Kidney (tissue), 14 donors: ENCODE measurements around the gene PUS3. TPM values are rescaled to one million over a fixed set of nuclear protein-coding genes. Genes with fewer than 3 reads are reported as not detected.

ENCODE experiments used
- DNase-seq, 5 donors: peaks; one replicate each; pipeline ENCODE4 v3.0.0-alpha.2; 2013 to 2020
- FAIRE-seq: peaks from 2 replicates; lab custom pipeline; 2012; peaks lifted over from hg19 to GRCh38; lab: Jason Lieb, UNC
- H3K27ac ChIP-seq, 2 donors: one replicate each; pipeline ENCODE4 v1.7.0; 2013; ENCODE audit warnings: low read depth in 2 of 2, low read length in 2 of 2, inconsistent platforms in 1 of 2
- H3K27me3 ChIP-seq: one replicate; pipeline ENCODE4 v1.7.1; 2013; ENCODE audit warnings: low read length, inconsistent platforms; ENCODE audit not compliant: control insufficient read depth, insufficient read depth
- H3K36me3 ChIP-seq, 3 donors: one replicate each; pipeline versions ENCODE4 v1.7.0 to v1.7.1; 2013; ENCODE audit warnings: low read length in 3 of 3, control low read depth in 1 of 3, inconsistent platforms in 1 of 3; ENCODE audit not compliant: insufficient read depth in 3 of 3, control insufficient read depth in 2 of 3
- H3K4me1 ChIP-seq, 3 donors: one replicate each; pipeline versions ENCODE4 v1.7.0 to v1.7.1; 2013; ENCODE audit warnings: low read length in 3 of 3, inconsistent platforms in 1 of 3, low read depth in 1 of 3; ENCODE audit not compliant: control insufficient read depth in 2 of 3, insufficient read depth in 2 of 3
- H3K4me3 ChIP-seq, 3 donors: one replicate each; pipeline versions ENCODE4 v1.7.0 to v1.8.1; 2013; ENCODE audit warnings: low read length in 3 of 3, control low read depth in 1 of 3, inconsistent platforms in 1 of 3
- H3K9ac ChIP-seq, 3 donors: one replicate each; pipeline versions ENCODE4 v1.7.0 to v1.7.1; 2013; ENCODE audit warnings: low read length in 3 of 3, control low read depth in 1 of 3, inconsistent platforms in 1 of 3
- H3K9me3 ChIP-seq, 3 donors: one replicate each; pipeline versions ENCODE4 v1.7.0 to v1.7.1; 2013; ENCODE audit warnings: low read length in 3 of 3, control low read depth in 1 of 3, inconsistent platforms in 1 of 3; ENCODE audit not compliant: control insufficient read depth in 2 of 3, insufficient read depth in 1 of 3
- intact Hi-C: fragments of 100-400 bp; cut with DNase I; formaldehyde crosslinking; loops from one replicate; pipeline ENCODE4 v1.11.1; 2022
- polyA plus RNA-seq: library from polyadenylated mRNA; stranded (reverse); fragments of 350-450 nt; fragmentation: Illumina TruSeq; extraction: RNeasy Lipid Tissue Mini Kit (QIAGEN cat#74804); gene quantifications from one replicate; pipeline ENCODE4 v1.2.3, GENCODE V29; 2014; ENCODE audit warnings: low read depth, low replicate concordance; ENCODE audit not compliant: insufficient read depth
- total RNA-seq: library from RNA; stranded (reverse); fragmentation: NEBNext Ultra II Directional; extraction: Animal tissue kit (Norgen Biotek cat#: 25700); gene quantifications from one replicate; pipeline ENCODE4 v1.2.1, GENCODE V29; 2021
- TF ChIP-seq, protein P1 (sequence below): IDR thresholded peaks from 3 replicates; pipeline ENCODE4 v1.5.1; 2012; ENCODE audit warnings: mild to moderate bottlenecking, moderate library complexity, borderline replicate concordance; ENCODE audit not compliant: insufficient read depth; ENCODE audit errors: extremely low read depth
- donor health status: control.
- donor health status: control.
- donor health status: control.
- donor health status: control.
- donor health status: control.
- donor health status: DM: yes; HTN: yes; CAD: no.
- donor health status: Normal renal cell carcinoma (clear cell type).

The PUS3 gene
- total and polyA plus RNA-seq, 2 donors from 2014 or later = 9.4 to 9.9 TPM

DNA sequence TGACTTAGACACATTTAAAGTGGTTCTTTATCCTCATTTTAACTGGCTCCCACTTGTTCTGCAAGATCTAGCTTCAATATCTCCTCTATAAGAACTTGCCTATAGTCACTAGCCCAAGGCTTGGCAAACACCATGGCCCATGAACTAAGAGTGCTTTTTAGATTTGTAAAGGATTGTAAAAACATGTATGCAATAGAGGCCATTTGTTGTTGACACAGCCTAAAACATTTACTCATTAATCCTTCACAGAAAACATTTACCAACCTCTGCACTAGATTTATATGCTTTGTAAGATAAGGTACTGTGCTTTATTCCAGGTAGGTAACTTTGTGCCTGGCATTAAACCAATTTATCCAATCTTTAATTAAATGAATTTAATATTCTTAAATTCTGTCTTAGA is 10.0 kb downstream of the PUS3 start:
- intact Hi-C loops = no loop called here
- FAIRE-seq (no peak), DNase-seq (no peak)
- TF ChIP-seq, protein P1, sequence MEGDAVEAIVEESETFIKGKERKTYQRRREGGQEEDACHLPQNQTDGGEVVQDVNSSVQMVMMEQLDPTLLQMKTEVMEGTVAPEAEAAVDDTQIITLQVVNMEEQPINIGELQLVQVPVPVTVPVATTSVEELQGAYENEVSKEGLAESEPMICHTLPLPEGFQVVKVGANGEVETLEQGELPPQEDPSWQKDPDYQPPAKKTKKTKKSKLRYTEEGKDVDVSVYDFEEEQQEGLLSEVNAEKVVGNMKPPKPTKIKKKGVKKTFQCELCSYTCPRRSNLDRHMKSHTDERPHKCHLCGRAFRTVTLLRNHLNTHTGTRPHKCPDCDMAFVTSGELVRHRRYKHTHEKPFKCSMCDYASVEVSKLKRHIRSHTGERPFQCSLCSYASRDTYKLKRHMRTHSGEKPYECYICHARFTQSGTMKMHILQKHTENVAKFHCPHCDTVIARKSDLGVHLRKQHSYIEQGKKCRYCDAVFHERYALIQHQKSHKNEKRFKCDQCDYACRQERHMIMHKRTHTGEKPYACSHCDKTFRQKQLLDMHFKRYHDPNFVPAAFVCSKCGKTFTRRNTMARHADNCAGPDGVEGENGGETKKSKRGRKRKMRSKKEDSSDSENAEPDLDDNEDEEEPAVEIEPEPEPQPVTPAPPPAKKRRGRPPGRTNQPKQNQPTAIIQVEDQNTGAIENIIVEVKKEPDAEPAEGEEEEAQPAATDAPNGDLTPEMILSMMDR = no peak
- Histone ChIP-seq H3K9me3 (no peaks in the 10 kb centered on the region), H3K4me3 (no peak overlapping the region), H3K9ac (no peak overlapping the region), H3K27me3 (no peaks in the 10 kb centered on the region), H3K4me1 (peaks cover 0 to 2% (median 0%) of the 10 kb centered on the region in 3 donors), H3K27ac (no peak overlapping the region), H3K36me3 (peaks cover 0 to 7% (median 7%) of the 10 kb centered on the region in 3 donors)

GRCh38 chr11:125892071-125892470 is 10.9 kb downstream of the PUS3 start:
- no peaks in the 10 kb centered on the region for H3K27me3 ChIP-seq
- no peak overlapping the region for H3K27ac ChIP-seq
- no peaks in the 10 kb centered on the region for H3K9me3 ChIP-seq
- H3K9ac ChIP-seq = no peak overlapping the region
- TF ChIP-seq, protein P1 = no peak
- H3K4me3 ChIP-seq = no peak overlapping the region
- no peak for FAIRE-seq
- intact Hi-C loops = no loop called here
- H3K36me3 ChIP-seq = peaks cover 0 to 7% (median 7%) of the 10 kb centered on the region in 3 donors
- DNase-seq = no peak
- H3K4me1 ChIP-seq = peaks cover 0 to 2% (median 0%) of the 10 kb centered on the region in 3 donors

- peaks cover 0 to 7% (median 4%) of the 10 kb centered on the region in 3 donors for H3K36me3 ChIP-seq
- TF ChIP-seq, protein P1 = no peak
- no peak overlapping the region for H3K4me3 ChIP-seq
- H3K9me3 ChIP-seq = no peaks in the 10 kb centered on the region
- H3K27me3 ChIP-seq = no peaks in the 10 kb centered on the region
- no peak for FAIRE-seq
- no peak overlapping the region for H3K27ac ChIP-seq
- no peak for DNase-seq
- H3K4me1 ChIP-seq = peaks cover 0 to 2% (median 0%) of the 10 kb centered on the region in 3 donors
- intact Hi-C loops = no loop called here
- no peak overlapping the region for H3K9ac ChIP-seq
Measured at GRCh38 chr11:125890447-125891100, 12.4 kb downstream of the PUS3 start.
